Activated naive CD4-positive, alpha-beta T cell treated with anti-CD3 and anti-CD28 coated beads for 36 hours (primary cell): ENCODE results near the gene RELL2. TPM values are rescaled to one million over a fixed set of nuclear protein-coding genes. Genes with fewer than 3 reads are reported as not detected.
"Not testable (repeated sequence)": the region's sequence is repeated elsewhere in the genome, so short reads cannot be mapped to it uniquely, and the experiment has no call there.

Experiments
- CTCF ChIA-PET: fragments of 350-600 bp; sonication (Branson Sonifier 250); formaldehyde crosslinking; loops from one replicate; lab custom pipeline; 2021; ENCODE audit warnings: antibody characterized with exemption; lab: Charles Lee
- DNase-seq: peaks from one replicate; pipeline ENCODE4 v3.0.0-alpha.2; 2020
- H3K27ac Mint-ChIP-seq: one replicate; pipeline ENCODE4 v1.8.0; 2021; ENCODE audit warnings: mild to moderate bottlenecking, mixed read lengths
- H3K27me3 Mint-ChIP-seq: one replicate; pipeline ENCODE4 v1.8.0; 2021; ENCODE audit warnings: low read depth, mixed read lengths
- H3K36me3 Mint-ChIP-seq: one replicate; pipeline ENCODE4 v1.8.0; 2021; ENCODE audit warnings: low read depth, mixed read lengths
- H3K4me1 Mint-ChIP-seq: one replicate; pipeline ENCODE4 v1.8.0; 2021; ENCODE audit warnings: low read depth, mixed read lengths
- H3K4me3 Mint-ChIP-seq: one replicate; pipeline ENCODE4 v1.8.0; 2021; ENCODE audit warnings: mild to moderate bottlenecking, moderate library complexity, mixed read lengths
- H3K9me3 Mint-ChIP-seq: one replicate; pipeline ENCODE4 v1.8.0; 2021; ENCODE audit warnings: mixed read lengths
- intact Hi-C: fragments of 100-400 bp; cut with micrococcal nuclease; formaldehyde crosslinking; loops from one replicate; pipeline ENCODE4 v1.15.1; 2023
- total RNA-seq, 2 experiments: library from RNA; stranded (reverse); gene quantifications; one replicate each; pipeline ENCODE4 v1.2.3, GENCODE V29; 2021

Gene RELL2
- total RNA-seq, 2 experiments from 2014 or later: 20.9 to 21.1 TPM

DNA sequence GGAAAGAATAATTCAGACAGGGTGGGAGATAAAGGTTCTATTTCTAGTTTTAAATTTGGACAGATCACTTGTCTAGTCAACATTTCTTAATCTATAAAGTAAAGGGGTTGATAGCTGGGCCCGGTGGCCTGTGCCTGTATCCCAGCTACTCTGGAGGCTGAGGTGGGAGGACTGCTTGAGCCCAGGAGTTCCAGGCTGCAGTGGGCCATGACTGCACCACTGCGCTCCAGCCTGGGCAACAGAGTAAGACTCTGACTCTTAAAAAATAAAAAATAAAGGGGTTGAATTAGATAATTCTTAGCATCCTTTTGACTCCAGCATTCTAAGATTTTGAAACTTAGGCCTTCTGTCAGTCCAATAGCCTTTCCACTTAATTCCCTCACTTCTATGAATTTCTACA lies 28.8 kb upstream of the RELL2 start:
- H3K27ac Mint-ChIP-seq: peak overlapping the region; percentile 83
- peaks cover 16% of the 10 kb centered on the region for H3K36me3 Mint-ChIP-seq
- peaks cover 85% of the 10 kb centered on the region for H3K4me1 Mint-ChIP-seq
- no peak for DNase-seq
- CTCF ChIA-PET: interaction anchor here (0.6 to 10.6 kb wide), 7 partner anchors 10 to 66 kb away, joined by 3 to 82 read pairs (median 4); partner anchors contain the start of gene DIAPH1
- H3K9me3 Mint-ChIP-seq: no peaks in the 10 kb centered on the region
- H3K4me3 Mint-ChIP-seq: no peak overlapping the region
- intact Hi-C loops: loop anchor here (5.0 to 10.0 kb wide), 2 partner anchors 409 to 487 kb away; no protein-coding TSS in a partner anchor
- H3K27me3 Mint-ChIP-seq: no peaks in the 10 kb centered on the region

- H3K4me1 Mint-ChIP-seq: peaks cover 86% of the 10 kb centered on the region
- peaks cover 16% of the 10 kb centered on the region for H3K36me3 Mint-ChIP-seq
- no peak for DNase-seq
- intact Hi-C loops: loop anchor here (5.0 to 10.0 kb wide), 2 partner anchors 409 to 486 kb away; no protein-coding TSS in a partner anchor
- CTCF ChIA-PET: interaction anchor here (0.6 to 10.6 kb wide), 7 partner anchors 10 to 65 kb away, joined by 3 to 82 read pairs (median 5); partner anchors contain the start of gene DIAPH1
- H3K4me3 Mint-ChIP-seq: no peak overlapping the region
- no peaks in the 10 kb centered on the region for H3K9me3 Mint-ChIP-seq
- H3K27me3 Mint-ChIP-seq: no peaks in the 10 kb centered on the region
- H3K27ac Mint-ChIP-seq: peak overlapping the region; percentile 83
Observed at GRCh38 chr5:141608557-141608956, 28.2 kb upstream of the RELL2 start.

- peaks cover 16% of the 10 kb centered on the region for H3K36me3 Mint-ChIP-seq
- H3K4me1 Mint-ChIP-seq: peaks cover 85% of the 10 kb centered on the region
- H3K4me3 Mint-ChIP-seq: no peak overlapping the region
- no peaks in the 10 kb centered on the region for H3K27me3 Mint-ChIP-seq
- CTCF ChIA-PET: interaction anchor here (0.6 to 10.6 kb wide), 4 partner anchors 9 to 58 kb away, joined by 5 to 82 read pairs (median 29); partner anchors contain the start of gene DIAPH1
- no peak for DNase-seq
- intact Hi-C loops: loop anchor here (5.0 to 10.0 kb wide), 2 partner anchors 408 to 486 kb away; no protein-coding TSS in a partner anchor
- no peaks in the 10 kb centered on the region for H3K9me3 Mint-ChIP-seq
- H3K27ac Mint-ChIP-seq: no peak overlapping the region
Observed at GRCh38 chr5:141609044-141609443, 27.8 kb upstream of the RELL2 start.

- intact Hi-C loops: loop anchor here (5.0 to 10.0 kb wide), 4 partner anchors 407 to 1495 kb away; partner anchors contain the start of genes PURA and ZMAT2
Observed at GRCh38 chr5:141609921-141610320, 26.9 kb upstream of the RELL2 start.

DNA sequence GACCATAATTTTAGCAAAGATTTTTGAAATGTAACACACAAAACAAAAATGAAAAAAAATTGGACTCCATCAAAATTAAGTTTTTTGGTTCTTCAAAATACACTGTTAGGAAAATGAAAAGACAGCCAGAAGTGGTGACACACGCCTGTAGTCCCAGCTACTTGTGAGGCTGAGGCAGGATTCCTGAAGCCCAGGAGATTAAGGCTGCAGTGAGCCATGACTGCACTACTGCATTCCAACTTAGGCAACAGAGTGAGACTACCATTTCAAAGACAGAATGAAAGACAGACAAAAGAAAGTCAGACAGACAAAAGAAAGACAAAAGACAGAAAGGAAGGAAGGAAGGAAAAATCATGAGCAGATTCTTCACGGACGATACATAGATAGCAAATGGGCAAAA lies 25.5 kb upstream of the RELL2 start:
- no peak for DNase-seq
- intact Hi-C loops: loop anchor here (10.0 kb wide), 2 partner anchors 906 to 1496 kb away; partner anchors contain the start of genes PURA and ZMAT2
- H3K4me3 Mint-ChIP-seq: no peak overlapping the region
- no peaks in the 10 kb centered on the region for H3K9me3 Mint-ChIP-seq
- H3K36me3 Mint-ChIP-seq: peaks cover 16% of the 10 kb centered on the region
- H3K27ac Mint-ChIP-seq: peak overlapping the region; percentile 52
- CTCF ChIA-PET: interaction anchor here (3.7 kb wide), 1 partner anchor 19 kb away, joined by 28 read pairs; no protein-coding TSS in a partner anchor
- H3K27me3 Mint-ChIP-seq: no peaks in the 10 kb centered on the region
- peaks cover 82% of the 10 kb centered on the region for H3K4me1 Mint-ChIP-seq

More at GRCh38 chr5:141609921-141610320, 26.9 kb upstream of the RELL2 start:
- Mint-ChIP-seq H3K4me1 (peaks cover 85% of the 10 kb centered on the region), H3K27ac (peak overlapping the region; percentile 72), H3K36me3 (peaks cover 13% of the 10 kb centered on the region)
- CTCF ChIA-PET: interaction anchor here (2.1 to 10.6 kb wide), 3 partner anchors 8 to 17 kb away, joined by 6 to 82 read pairs (median 52); partner anchors contain the start of gene DIAPH1
- H3K27me3 Mint-ChIP-seq, DNase-seq, H3K4me3 Mint-ChIP-seq, H3K9me3 Mint-ChIP-seq: not testable (repeated sequence)

- no peaks in the 10 kb centered on the region for H3K27me3 Mint-ChIP-seq
- peaks cover 75% of the 10 kb centered on the region for H3K4me1 Mint-ChIP-seq
- H3K9me3 Mint-ChIP-seq: no peaks in the 10 kb centered on the region
- intact Hi-C loops: loop anchor here (10.0 kb wide), 2 partner anchors 909 to 1499 kb away; partner anchors contain the start of genes PURA and ZMAT2
- CTCF ChIA-PET: interaction anchor here (1.2 to 3.7 kb wide), 3 partner anchors 17 to 23 kb away, joined by 3 to 28 read pairs (median 5); partner anchors contain the start of genes HDAC3 and RELL2
- DNase-seq: no peak
- H3K4me3 Mint-ChIP-seq: no peak overlapping the region
- H3K36me3 Mint-ChIP-seq: peaks cover 20% of the 10 kb centered on the region
- peak overlapping the region; percentile 38 for H3K27ac Mint-ChIP-seq
Observed at GRCh38 chr5:141613344-141613743, 23.5 kb upstream of the RELL2 start.

- Mint-ChIP-seq H3K27ac (peak overlapping the region; percentile 80), H3K4me1 (peaks cover 62% of the 10 kb centered on the region), H3K4me3 (peak overlapping the region; percentile 98), H3K27me3 (no peaks in the 10 kb centered on the region), H3K9me3 (no peaks in the 10 kb centered on the region), H3K36me3 (peaks cover 13% of the 10 kb centered on the region)
- DNase-seq: no peak
- CTCF ChIA-PET: interaction anchor here (0.7 to 8.5 kb wide), 11 partner anchors 8 to 92 kb away, joined by 3 to 197 read pairs (median 9); partner anchors contain the start of genes HDAC3 and RELL2
- intact Hi-C loops: loop anchor here (5.0 to 10.0 kb wide), 7 partner anchors 94 to 1501 kb away; partner anchors contain the start of genes ANKHD1, APBB3, IK and NDUFA2
Observed at GRCh38 chr5:141615991-141616720, 20.6 kb upstream of the RELL2 start.

DNA sequence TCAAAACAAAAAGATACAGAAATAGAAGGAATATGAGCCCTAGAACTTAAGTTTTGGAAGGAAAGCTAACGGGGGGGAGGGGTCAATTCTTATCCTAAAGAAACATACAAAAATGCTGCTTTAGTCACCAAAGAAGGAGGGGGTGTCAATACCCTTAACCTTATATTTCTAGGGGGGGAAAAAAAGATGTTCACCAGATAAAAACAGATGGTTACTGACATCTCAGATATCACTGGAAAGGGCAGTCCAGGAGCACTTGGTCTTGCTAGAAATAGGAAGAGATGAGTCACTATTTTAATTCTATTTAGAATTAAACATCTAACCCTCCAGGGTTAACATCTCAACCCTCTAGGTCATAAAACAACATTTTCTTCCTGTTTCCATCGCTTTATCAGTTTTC lies 19.7 kb upstream of the RELL2 start:
- DNase-seq: no peak
- CTCF ChIA-PET: interaction anchor here (0.7 to 8.5 kb wide), 11 partner anchors 9 to 93 kb away, joined by 3 to 197 read pairs (median 9); partner anchors contain the start of genes HDAC3 and RELL2
- Mint-ChIP-seq H3K4me3 (peak overlapping the region; percentile 98), H3K27me3 (no peaks in the 10 kb centered on the region), H3K4me1 (peaks cover 60% of the 10 kb centered on the region), H3K27ac (peak overlapping the region; percentile 99), H3K9me3 (no peaks in the 10 kb centered on the region), H3K36me3 (peaks cover 15% of the 10 kb centered on the region)
- intact Hi-C loops: loop anchor here (5.0 to 10.0 kb wide), 7 partner anchors 95 to 1502 kb away; partner anchors contain the start of genes ANKHD1, APBB3, IK and NDUFA2

GRCh38 chr5:141617682-141618029 lies 19.1 kb upstream of the RELL2 start:
- intact Hi-C loops: loop anchor here (5.0 to 10.0 kb wide), 7 partner anchors 95 to 1503 kb away; partner anchors contain the start of genes ANKHD1, APBB3, IK and NDUFA2
- Mint-ChIP-seq H3K36me3 (peaks cover 15% of the 10 kb centered on the region), H3K27ac (peak overlapping the region; percentile 99), H3K4me3 (peak overlapping the region; percentile 98), H3K4me1 (peaks cover 58% of the 10 kb centered on the region), H3K27me3 (no peaks in the 10 kb centered on the region), H3K9me3 (no peaks in the 10 kb centered on the region)
- CTCF ChIA-PET: interaction anchor here (0.9 to 8.5 kb wide), 9 partner anchors 9 to 54 kb away, joined by 3 to 197 read pairs (median 11); no protein-coding TSS in a partner anchor
- no peak for DNase-seq

- no peaks in the 10 kb centered on the region for H3K9me3 Mint-ChIP-seq
- peaks cover 18% of the 10 kb centered on the region for H3K36me3 Mint-ChIP-seq
- H3K27ac Mint-ChIP-seq: peak overlapping the region; percentile 99
- CTCF ChIA-PET: interaction anchor here (0.9 to 8.5 kb wide), 18 partner anchors 9 to 84 kb away, joined by 3 to 197 read pairs (median 10); partner anchors contain the start of genes HDAC3 and RELL2
- peak; percentile 79 for DNase-seq
- peaks cover 58% of the 10 kb centered on the region for H3K4me1 Mint-ChIP-seq
- H3K27me3 Mint-ChIP-seq: no peaks in the 10 kb centered on the region
- H3K4me3 Mint-ChIP-seq: peak overlapping the region; percentile 98
- intact Hi-C loops: loop anchor here (5.0 to 10.0 kb wide), 7 partner anchors 96 to 1503 kb away; partner anchors contain the start of genes ANKHD1, APBB3, IK and NDUFA2
Observed at GRCh38 chr5:141618030-141618803, 18.6 kb upstream of the RELL2 start.
